Chondrocyte (in vitro differentiated cells): ENCODE measurements around the gene DAB2IP. TPM values are rescaled to one million over a fixed set of nuclear protein-coding genes. Genes with fewer than 3 reads are reported as not detected.

ENCODE experiments used
- DNase-seq: peaks from one replicate; pipeline ENCODE4 v3.0.0; 2021; ENCODE audit warnings: mixed read lengths, low spot score
- H3K27ac Mint-ChIP-seq: one replicate; pipeline ENCODE4 v1.8.0; 2021; ENCODE audit warnings: mild to moderate bottlenecking, moderate library complexity, mixed read lengths; ENCODE audit not compliant: unreplicated experiment
- H3K27me3 Mint-ChIP-seq: 2 replicates; pipeline ENCODE4 v1.8.0; 2021; ENCODE audit warnings: low read depth, mixed read lengths
- H3K36me3 Mint-ChIP-seq: 2 replicates; pipeline ENCODE4 v1.8.0; 2021; ENCODE audit warnings: low read depth, mixed read lengths
- H3K4me1 Mint-ChIP-seq: 2 replicates; pipeline ENCODE4 v1.8.0; 2021; ENCODE audit warnings: low read depth, mild to moderate bottlenecking, mixed read lengths
- H3K4me3 Mint-ChIP-seq: one replicate; pipeline ENCODE4 v1.8.0; 2021; ENCODE audit warnings: mild to moderate bottlenecking, moderate library complexity, mixed read lengths; ENCODE audit not compliant: unreplicated experiment
- H3K9me3 Mint-ChIP-seq: 2 replicates; pipeline ENCODE4 v1.8.0; 2021; ENCODE audit warnings: low read depth, mixed read lengths
- total RNA-seq: library from RNA; stranded (reverse); gene quantifications from 3 replicates; pipeline ENCODE4 v1.2.1, GENCODE V29; 2021
- TF ChIP-seq, protein P1 (sequence below): fragments of 200-600 bp; sonication (generic); IDR thresholded peaks from 2 replicates; pipeline ENCODE4 v1.5.0; 2021; ENCODE audit warnings: antibody characterized with exemption, mild to moderate bottlenecking, moderate library complexity

The DAB2IP gene
- total RNA-seq, 1 donor from 2014 or later: 58.5 TPM

GRCh38 chr9:121608168-121608853 is 43.1 kb upstream of the DAB2IP start:
- Mint-ChIP-seq H3K9me3 (no peaks in the 10 kb centered on the region), H3K4me1 (peaks cover 27% of the 10 kb centered on the region), H3K36me3 (no peaks in the 10 kb centered on the region), H3K4me3 (no peak overlapping the region), H3K27me3 (peaks cover 3% of the 10 kb centered on the region), H3K27ac (no peak overlapping the region)
- DNase-seq: no peak
- TF ChIP-seq, protein P1, sequence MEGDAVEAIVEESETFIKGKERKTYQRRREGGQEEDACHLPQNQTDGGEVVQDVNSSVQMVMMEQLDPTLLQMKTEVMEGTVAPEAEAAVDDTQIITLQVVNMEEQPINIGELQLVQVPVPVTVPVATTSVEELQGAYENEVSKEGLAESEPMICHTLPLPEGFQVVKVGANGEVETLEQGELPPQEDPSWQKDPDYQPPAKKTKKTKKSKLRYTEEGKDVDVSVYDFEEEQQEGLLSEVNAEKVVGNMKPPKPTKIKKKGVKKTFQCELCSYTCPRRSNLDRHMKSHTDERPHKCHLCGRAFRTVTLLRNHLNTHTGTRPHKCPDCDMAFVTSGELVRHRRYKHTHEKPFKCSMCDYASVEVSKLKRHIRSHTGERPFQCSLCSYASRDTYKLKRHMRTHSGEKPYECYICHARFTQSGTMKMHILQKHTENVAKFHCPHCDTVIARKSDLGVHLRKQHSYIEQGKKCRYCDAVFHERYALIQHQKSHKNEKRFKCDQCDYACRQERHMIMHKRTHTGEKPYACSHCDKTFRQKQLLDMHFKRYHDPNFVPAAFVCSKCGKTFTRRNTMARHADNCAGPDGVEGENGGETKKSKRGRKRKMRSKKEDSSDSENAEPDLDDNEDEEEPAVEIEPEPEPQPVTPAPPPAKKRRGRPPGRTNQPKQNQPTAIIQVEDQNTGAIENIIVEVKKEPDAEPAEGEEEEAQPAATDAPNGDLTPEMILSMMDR: no peak

GRCh38 chr9:121609822-121610637 is 41.4 kb upstream of the DAB2IP start:
- peak overlapping the region; percentile 68 for H3K27ac Mint-ChIP-seq
- TF ChIP-seq, protein P1: no peak
- H3K4me3 Mint-ChIP-seq: no peak overlapping the region
- H3K27me3 Mint-ChIP-seq: peaks cover 5% of the 10 kb centered on the region
- H3K36me3 Mint-ChIP-seq: no peaks in the 10 kb centered on the region
- no peak for DNase-seq
- H3K4me1 Mint-ChIP-seq: peaks cover 21% of the 10 kb centered on the region
- H3K9me3 Mint-ChIP-seq: no peaks in the 10 kb centered on the region

DNA sequence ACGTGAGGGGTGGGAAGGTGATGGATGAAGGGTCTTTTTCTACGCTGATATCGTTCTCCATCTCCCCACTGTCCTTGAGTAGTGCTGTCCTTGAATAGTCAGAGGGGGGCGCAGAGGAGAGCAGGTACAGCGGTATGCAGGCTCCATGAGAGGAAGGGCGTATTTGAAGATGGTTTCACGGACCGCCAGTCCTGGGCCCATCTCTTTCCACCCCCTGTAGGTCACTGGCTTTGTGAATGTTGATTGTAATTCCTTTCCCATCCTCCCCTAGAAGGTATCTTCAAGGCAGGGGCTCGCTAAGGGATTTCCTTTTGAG is 40.8 kb upstream of the DAB2IP start:
- H3K9me3 Mint-ChIP-seq: no peaks in the 10 kb centered on the region

DNA sequence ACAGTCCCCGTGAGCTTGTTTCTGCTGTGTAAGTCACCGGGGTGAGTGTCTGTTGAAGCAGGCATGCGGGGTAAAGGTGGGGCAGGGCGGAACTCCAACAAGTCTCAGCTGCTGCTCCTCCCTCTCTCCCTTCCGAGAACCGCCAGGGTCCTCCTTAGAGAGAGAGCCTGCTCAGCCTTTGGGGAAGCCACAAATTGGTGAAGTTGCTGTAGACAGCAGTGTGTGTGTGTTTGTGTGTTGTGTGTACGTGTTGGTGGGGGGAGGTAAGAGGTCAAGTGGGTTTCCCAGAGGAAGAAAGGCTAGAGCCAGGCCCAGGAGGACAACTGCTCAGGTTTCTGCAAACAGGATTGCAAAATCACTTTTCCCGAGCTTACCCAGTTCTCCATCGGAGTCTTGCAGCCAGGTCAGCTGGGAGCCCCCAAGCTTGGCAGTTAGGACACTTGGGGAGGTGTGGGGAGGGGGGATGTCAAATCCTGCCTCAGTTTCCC is 38.9 kb upstream of the DAB2IP start:
- no peak for DNase-seq
- H3K9me3 Mint-ChIP-seq: no peaks in the 10 kb centered on the region
- H3K4me3 Mint-ChIP-seq: no peak overlapping the region
- peaks cover 19% of the 10 kb centered on the region for H3K4me1 Mint-ChIP-seq
- TF ChIP-seq, protein P1: no peak
- H3K27me3 Mint-ChIP-seq: peaks cover 5% of the 10 kb centered on the region
- H3K27ac Mint-ChIP-seq: no peak overlapping the region
- no peaks in the 10 kb centered on the region for H3K36me3 Mint-ChIP-seq

More for the DNA sequence above, 40.8 kb upstream of the DAB2IP start:
- Mint-ChIP-seq H3K36me3 (no peaks in the 10 kb centered on the region), H3K27ac (no peak overlapping the region), H3K4me1 (peaks cover 21% of the 10 kb centered on the region), H3K4me3 (no peak overlapping the region), H3K27me3 (peaks cover 5% of the 10 kb centered on the region)
- TF ChIP-seq, protein P1: no peak
- no peak for DNase-seq

GRCh38 chr9:121613009-121613752 is 38.3 kb upstream of the DAB2IP start:
- no peak for DNase-seq
- Mint-ChIP-seq H3K36me3 (no peaks in the 10 kb centered on the region), H3K9me3 (no peaks in the 10 kb centered on the region), H3K4me1 (peaks cover 13% of the 10 kb centered on the region), H3K4me3 (no peak overlapping the region), H3K27me3 (peaks cover 5% of the 10 kb centered on the region), H3K27ac (no peak overlapping the region)
- TF ChIP-seq, protein P1: no peak
